SH-SY5Y (cell line): Measurements from ENCODE around the gene RRH.

ENCODE experiments used
- GATA2 ChIP-seq: IDR thresholded peaks from 2 replicates; pipeline ENCODE4 v1.6.1; 2011; ENCODE audit warnings: mild to moderate bottlenecking, low read depth, low read length
- GATA3 ChIP-seq: IDR thresholded peaks from 2 replicates; pipeline ENCODE4 v1.6.1; 2011; ENCODE audit warnings: low read depth, mild to moderate bottlenecking, low read length, moderate library complexity

The RRH gene, protein sequence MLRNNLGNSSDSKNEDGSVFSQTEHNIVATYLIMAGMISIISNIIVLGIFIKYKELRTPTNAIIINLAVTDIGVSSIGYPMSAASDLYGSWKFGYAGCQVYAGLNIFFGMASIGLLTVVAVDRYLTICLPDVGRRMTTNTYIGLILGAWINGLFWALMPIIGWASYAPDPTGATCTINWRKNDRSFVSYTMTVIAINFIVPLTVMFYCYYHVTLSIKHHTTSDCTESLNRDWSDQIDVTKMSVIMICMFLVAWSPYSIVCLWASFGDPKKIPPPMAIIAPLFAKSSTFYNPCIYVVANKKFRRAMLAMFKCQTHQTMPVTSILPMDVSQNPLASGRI

DNA sequence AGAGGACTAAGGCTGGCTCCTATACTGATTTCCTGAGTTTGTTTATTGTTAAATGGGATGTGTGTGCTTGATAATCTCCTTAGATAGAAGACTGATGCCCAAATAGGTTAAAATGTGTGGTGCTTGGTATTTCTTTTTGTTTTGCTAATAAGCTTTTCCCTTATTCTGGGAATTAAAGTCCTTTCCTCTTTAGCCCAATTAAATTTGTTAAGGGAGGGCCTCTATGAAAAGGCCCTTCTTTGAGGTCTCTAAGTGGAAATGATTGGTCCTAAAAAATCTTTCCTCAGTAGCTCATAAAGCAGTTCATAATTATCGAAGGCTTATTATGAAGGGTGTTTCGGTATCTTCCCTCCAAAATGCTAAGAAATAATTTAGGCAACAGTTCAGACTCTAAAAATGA lies at the start of gene RRH:
Gene RRH (plus strand): TSS at position 301 of the 400 bp plus-strand sequence. CDS start 56 bp downstream, at position 357.
- TF ChIP-seq GATA3, result no peak
- TF ChIP-seq GATA2, result no peak

DNA sequence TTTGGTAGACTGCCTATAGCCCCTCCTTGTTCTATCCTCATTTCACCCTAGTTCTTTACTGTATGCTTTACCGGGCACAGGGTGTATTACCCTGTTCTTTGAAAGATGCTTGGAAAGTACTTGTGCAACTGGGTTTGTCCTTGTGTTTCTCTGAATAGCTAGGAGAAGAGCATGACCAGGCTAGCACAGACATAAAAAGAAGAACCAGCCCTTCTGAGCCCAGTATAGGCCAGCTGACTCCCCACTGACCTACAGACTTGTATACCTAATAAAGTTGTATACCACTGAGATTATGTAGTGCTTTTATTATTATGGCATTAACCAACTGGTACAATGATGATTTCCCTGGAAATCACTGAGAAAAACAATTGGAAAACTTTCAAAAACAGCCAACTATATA lies 40.9 kb upstream of the RRH start:
- no peak for TF ChIP-seq GATA2
- TF ChIP-seq GATA3, result no peak

DNA sequence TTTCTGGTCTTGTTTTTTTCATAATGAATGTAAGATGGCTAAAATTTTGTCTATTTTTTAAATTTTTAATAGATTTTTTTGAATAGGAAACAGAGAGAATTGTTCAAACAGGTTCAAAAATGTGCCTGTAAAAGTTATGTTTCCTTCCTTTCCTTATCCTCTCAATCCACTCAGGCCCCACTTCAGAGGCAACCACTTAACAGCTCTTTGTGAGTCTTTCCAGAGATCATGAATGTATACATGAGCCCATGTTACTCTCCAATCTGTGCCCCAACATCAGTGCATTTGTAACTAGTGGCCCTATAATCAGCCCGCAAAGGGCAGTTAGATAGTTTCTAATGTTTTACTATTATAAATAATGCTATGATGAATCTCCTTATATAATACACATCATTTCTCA lies 40.0 kb upstream of the RRH start:
- TF ChIP-seq GATA3 (no peak), GATA2 (no peak)

DNA sequence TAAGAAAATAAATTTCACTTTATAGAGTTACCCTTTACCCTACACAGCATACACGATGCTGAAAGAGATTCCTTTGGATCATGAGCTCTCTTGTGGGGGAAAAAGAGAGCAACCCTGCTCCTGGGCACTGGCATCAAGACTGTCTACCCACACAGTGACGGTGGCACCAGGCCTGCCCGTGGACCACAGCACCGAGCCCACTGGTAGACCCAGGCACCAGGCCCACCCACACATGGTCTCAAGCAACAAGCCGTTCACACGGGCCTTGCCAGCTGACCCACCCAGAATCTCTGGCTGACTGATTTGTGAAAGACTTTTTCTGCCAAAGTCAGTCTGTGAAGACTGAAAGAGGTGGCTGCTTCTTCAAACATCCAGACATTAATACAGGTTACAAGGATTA lies 32.7 kb upstream of the RRH start:
- no peak for TF ChIP-seq GATA3
- no peak for TF ChIP-seq GATA2

DNA sequence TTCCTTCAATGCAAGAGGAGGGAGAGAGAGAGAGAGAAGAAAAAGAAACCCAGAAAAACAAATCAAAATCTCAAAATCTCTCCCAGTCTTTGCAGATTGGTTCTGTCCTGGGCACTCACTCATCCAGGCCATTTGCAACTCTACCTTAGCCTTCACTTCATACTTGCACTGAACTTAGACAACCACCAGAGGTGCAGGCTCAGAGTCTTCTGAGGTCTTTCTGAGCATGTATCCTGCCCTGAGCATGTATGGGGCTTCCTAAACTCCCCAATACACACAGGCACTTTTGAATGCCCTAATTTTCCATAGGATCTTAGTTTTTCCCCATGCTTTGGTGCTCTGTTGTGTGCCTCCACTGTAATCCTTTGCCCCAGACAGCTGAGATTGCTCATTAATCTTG lies 28.9 kb upstream of the RRH start:
- TF ChIP-seq GATA2 (no peak), GATA3 (no peak)

DNA sequence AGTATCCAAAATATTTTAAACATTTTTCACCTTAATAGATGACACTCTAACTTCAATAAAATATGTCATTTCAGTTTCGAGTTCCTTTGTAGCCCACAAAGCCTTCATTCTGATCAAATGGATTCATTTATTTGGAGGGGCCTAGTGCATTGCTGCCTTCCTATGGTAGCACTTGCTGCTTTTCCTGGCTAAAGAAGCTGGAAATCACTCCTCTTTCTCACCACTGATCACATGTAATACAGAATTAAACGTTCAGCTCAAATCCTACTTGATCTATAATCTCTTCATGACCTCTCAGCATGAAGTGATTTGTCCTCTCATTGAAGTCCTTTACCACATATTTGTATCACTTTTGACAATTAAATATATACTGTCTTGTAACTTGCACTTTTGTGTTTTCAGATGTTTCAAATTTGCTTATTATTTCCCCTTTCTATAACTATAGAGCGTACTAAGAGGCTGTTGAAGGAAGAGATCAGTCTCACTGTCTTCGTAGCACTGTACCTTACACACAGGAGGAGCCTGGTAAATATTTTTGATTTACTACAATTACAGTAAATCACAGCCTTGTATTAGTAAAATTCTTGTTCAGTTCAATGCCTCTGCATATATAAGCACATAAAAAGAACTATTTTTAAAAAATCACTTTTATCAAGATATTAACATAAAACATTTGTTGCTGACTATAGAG lies 26.5 kb upstream of the RRH start:
- TF ChIP-seq GATA3 (no peak), GATA2 (no peak)

DNA sequence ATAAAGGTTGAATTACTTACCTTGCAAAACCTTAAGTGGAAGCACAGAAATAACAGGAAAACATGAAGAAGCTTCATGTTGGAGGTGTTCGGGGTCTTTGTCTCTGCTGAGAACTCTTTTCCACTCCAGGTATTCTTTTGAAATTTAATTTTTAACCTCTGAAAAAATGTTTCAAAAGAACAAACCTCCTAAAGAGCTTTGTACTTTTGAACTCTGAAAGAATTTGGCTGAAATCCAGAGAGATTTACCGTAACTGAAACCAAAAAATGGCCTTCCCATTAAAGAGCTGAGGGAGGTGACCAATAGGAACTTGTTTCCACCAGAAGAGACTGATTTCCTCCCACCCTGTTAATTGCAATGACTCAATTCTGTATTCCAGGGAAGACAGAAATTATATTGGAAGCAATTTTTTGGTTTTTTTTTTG lies 25.9 kb upstream of the RRH start, which contains the start of gene CFI:
Gene CFI (minus strand): TSS at position 105 of the 425 bp plus-strand sequence. CDS start 28 bp downstream, at position 77.
- TF ChIP-seq GATA3, result no peak

DNA sequence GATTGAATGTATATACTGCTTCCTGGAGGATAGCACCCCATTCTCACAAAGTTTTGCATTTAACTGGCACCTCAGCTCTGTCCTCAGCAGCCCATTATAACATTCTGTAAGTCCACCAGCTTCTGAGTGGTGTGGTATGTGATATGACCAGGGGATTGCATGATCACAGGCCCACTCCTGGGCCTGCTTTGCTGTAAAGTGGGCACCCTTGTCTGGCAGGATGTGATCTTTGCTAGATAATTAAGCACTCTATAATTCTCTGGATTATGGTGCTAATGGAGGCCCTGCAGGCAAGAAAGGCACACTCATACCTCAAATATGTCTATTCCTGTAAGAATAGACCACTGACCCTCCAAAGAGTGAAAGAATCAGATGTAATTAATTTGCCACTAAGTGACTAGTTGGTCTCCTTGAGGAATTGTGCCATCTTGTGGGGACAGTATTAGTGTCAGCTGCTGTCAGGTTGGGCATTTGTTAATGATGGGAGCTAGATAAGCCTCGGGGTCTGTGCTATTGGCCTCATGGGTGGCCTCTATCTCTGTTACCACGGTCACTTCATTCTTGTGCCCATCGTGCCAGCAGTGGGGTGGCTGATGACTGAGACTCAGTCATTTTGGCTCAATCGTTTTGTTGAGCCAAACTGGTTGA lies 23.7 kb upstream of the RRH start:
- TF ChIP-seq GATA2, result peak; percentile 68
- peak; percentile 23; the same call in 1 of the 2 replicates for TF ChIP-seq GATA3

DNA sequence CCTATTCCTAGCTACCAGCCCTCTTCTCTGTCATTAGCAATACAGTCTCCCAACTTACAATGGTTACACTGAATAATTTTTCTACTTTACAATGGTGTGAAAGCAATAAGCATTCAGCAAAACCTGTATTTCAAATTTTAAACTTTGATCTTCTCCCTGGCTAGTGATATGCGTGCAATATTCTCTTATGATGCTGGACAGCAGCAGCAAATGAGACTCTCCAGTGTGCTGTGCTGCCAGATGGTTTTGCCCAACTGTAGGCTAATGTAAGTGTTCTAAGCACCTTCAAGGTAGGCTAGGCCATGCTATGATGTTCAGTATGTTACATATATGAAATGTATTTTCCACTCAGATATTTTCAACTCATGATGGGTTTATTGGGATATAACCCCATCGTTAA lies 18.1 kb upstream of the RRH start:
- TF ChIP-seq GATA3 (no peak), GATA2 (no peak)

DNA sequence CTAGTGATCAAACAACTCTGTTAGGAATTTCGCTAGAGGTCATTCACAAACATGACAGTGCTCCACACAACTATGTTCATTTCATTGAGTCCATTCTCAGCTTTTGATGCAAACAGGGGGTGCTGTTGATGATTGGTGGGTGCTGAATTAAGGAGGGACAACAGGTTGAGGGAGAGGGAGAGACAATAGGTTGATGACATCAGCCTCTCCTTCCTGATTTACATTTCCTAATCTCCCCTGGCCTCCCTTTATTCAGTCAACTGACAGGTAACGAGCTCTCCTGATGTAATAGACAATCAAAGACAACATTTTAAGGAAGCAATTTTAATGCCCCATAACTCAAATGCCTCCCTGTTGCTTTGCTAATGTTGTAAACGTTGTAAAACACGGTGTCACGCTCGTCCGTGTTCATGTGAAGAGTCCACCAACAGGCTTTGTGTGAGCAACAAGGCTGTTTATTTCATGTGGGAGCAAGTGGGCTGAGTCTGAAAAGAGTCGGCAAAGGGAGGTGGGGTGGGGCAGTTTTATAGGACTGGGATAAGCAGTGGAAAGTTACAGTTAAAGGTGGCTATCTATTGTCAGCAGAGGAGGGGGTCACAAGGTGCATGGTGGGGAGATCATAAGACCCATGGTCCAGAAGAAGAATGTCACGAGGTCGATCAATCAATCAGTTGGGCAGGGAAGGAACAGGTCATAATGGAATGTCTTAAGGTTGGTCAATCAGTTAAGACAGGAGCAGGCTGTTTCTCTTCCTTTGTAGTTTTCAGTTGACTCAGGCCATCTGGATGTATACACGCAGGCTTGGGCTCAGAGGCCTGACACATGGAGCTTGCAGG lies 17.0 kb upstream of the RRH start:
- no peak for TF ChIP-seq GATA2
- no peak for TF ChIP-seq GATA3

DNA sequence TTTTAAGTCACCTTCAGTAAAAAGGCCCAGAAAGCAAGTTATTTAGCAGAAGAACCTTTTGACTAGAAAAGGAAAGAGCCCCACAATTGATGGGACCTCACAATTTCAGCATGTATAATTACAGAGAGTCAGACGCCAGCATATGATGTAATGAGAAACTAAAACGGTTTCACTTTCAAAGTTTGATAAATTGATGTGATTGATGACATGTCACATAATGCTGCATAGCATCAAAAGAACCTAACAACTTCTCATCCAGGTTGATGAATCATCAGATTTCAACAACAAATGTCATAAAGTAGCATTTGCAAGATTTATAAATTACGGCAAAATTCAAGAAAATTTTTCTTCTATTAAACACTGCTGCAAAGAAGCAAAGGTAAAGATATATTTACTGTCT lies 16.1 kb upstream of the RRH start:
- TF ChIP-seq GATA3, result no peak
- no peak for TF ChIP-seq GATA2

DNA sequence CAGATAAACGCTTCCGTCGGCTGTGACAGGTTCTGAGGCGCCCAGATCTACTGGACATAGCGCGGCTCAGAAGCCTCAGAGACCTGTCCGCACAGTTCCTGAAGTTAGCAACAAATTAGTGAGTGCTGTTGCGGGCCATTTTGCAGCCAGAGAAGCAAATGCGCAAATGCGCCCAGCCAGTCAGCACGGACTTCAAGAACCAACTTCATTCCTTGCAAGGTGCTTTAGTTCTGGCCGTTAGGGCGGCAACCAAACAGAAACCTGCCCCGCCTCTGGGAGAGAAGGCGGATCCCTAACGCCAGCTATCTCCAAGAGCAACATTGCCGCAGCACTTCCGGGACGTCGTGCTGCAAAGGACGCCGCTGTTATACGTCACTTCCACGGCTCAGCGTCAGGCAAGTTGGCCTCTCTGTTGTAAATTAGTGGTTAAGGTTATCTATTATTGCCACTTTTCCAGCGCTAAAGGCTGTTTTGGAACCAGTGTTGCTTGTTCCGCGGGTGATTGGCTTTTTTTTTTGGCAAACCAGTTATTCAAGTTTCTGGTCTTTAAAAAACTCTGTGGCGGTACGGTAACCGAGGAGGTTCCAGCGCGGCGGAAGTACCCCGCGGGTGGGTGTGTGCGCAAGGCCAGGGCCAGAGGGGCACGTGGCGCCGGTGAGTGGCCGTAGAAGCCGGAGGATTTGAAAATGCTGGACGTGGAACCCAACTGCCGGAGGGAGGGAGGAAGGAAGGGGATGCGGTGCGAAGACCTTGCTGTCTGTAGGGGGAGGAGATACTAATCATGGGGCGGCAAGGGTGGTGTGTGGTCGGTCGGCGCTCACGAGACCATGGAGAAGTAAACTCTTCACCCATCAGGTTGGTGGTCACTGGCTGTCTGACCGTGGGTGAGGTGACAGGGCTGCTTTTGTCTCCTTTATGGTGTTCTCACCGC lies 12.4 kb upstream of the RRH start, which contains the start of gene GAR1:
Gene GAR1 (plus strand): TSS at position 612 of the 931 bp plus-strand sequence. CDS start 403 bp downstream, outside the sequence.
- TF ChIP-seq GATA2 (peak; percentile 14; the same call in 1 of the 2 replicates), GATA3 (no peak)

DNA sequence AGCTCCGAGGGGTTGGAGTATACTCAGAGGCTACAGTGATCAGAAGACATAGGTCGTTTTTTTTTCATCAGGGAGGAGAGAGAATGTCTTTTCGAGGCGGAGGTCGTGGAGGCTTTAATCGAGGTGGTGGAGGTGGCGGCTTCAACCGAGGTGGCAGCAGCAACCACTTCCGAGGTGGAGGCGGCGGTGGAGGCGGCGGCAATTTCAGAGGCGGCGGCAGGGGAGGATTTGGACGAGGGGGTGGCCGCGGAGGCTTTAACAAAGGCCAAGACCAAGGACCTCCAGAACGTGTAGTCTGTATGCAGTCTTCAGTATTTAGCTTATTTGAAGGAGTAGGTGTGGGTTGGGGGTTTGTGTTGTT lies 11.7 kb upstream of the RRH start:
- TF ChIP-seq GATA2, result no peak
- no peak for TF ChIP-seq GATA3
